Keratinocyte (primary cell): ENCODE measurements around the gene TGFBI. TPM values are rescaled to one million over a fixed set of nuclear protein-coding genes. Genes with fewer than 3 reads are reported as not detected.

Source experiments
- DNase-seq: peaks from one replicate; pipeline ENCODE4 v3.0.0-alpha.2; 2011; ENCODE audit warnings: low read depth, missing footprints, low spot score
- FAIRE-seq: peaks from 2 replicates; lab custom pipeline; 2011; peaks lifted over from hg19 to GRCh38; lab: Jason Lieb, UNC
- H2AFZ ChIP-seq: 2 replicates; pipeline ENCODE4 v1.6.0; 2012; ENCODE audit warnings: low read length, control low read depth, inconsistent platforms; ENCODE audit not compliant: control insufficient read depth
- H3K27ac ChIP-seq: 2 replicates; pipeline ENCODE4 v1.5.1; 2011; ENCODE audit warnings: low read length; ENCODE audit not compliant: control insufficient read depth, insufficient read depth
- H3K27me3 ChIP-seq: 3 replicates; pipeline ENCODE4 v1.6.0; 2011; ENCODE audit warnings: low read length; ENCODE audit not compliant: control insufficient read depth, insufficient read depth; ENCODE audit errors: extremely low read depth
- H3K36me3 ChIP-seq, 2 experiments: 2 replicates in 1 of 2; 3 replicates in 1 of 2; pipeline ENCODE4 v1.5.1; 2011; ENCODE audit warnings: low read length in 2 of 2, mild to moderate bottlenecking in 1 of 2; ENCODE audit not compliant: control insufficient read depth in 2 of 2, insufficient read depth in 2 of 2; ENCODE audit errors: extremely low read depth in 1 of 2
- H3K4me1 ChIP-seq: 3 replicates; pipeline ENCODE4 v1.5.1; 2011; ENCODE audit warnings: low read length; ENCODE audit not compliant: control insufficient read depth, insufficient read depth; ENCODE audit errors: extremely low read depth
- H3K4me2 ChIP-seq: 3 replicates; pipeline ENCODE4 v1.6.0; 2011; ENCODE audit warnings: low read depth, low read length; ENCODE audit not compliant: control insufficient read depth, insufficient read depth; ENCODE audit errors: extremely low read depth
- H3K4me3 ChIP-seq, 3 experiments: fragments of 200-600 bp in 1 of 3; sonication (generic) in 1 of 3; 2 replicates in 2 of 3; 3 replicates in 1 of 3; pipeline ENCODE4 v1.5.1; 2011 to 2016; ENCODE audit warnings: low read length in 3 of 3, mild to moderate bottlenecking in 3 of 3, control low read depth in 2 of 3, inconsistent platforms in 1 of 3, low read depth in 1 of 3, mixed read lengths in 1 of 3, mixed run types in 1 of 3, moderate library complexity in 1 of 3; ENCODE audit not compliant: control insufficient read depth in 2 of 3, insufficient read depth in 2 of 3; ENCODE audit errors: extremely low read depth in 1 of 3
- H3K79me2 ChIP-seq: 2 replicates; pipeline ENCODE4 v1.6.0; 2012; ENCODE audit warnings: low read length; ENCODE audit not compliant: control insufficient read depth, insufficient read depth
- H3K9ac ChIP-seq: 3 replicates; pipeline ENCODE4 v1.6.0; 2011; ENCODE audit warnings: low read length; ENCODE audit not compliant: control insufficient read depth, insufficient read depth; ENCODE audit errors: extremely low read depth
- H3K9me1 ChIP-seq: 3 replicates; pipeline ENCODE4 v1.6.0; 2011; ENCODE audit warnings: low read length; ENCODE audit not compliant: control insufficient read depth, insufficient read depth; ENCODE audit errors: extremely low read depth
- H3K9me3 ChIP-seq: 2 replicates; pipeline ENCODE4 v1.5.1; 2012; ENCODE audit warnings: low read depth, low read length; ENCODE audit not compliant: control insufficient read depth
- H4K20me1 ChIP-seq: 3 replicates; pipeline ENCODE4 v1.6.0; 2011; ENCODE audit warnings: low read length; ENCODE audit not compliant: control insufficient read depth, insufficient read depth; ENCODE audit errors: extremely low read depth
- EZH2 ChIP-seq: IDR thresholded peaks from one replicate; pipeline ENCODE4 v1.6.1; 2012; ENCODE audit warnings: inconsistent platforms, mild to moderate bottlenecking, low read length, moderate library complexity
- dilution Hi-C: fragments of 300-500 bp; cut with MboI; formaldehyde crosslinking; loops from one replicate; pipeline ENCODE4 v1.7.0; 2020; ENCODE audit warnings: low sequenced_read_pairs; ENCODE audit not compliant: extremely low pct_ligation_motif_present
- polyA plus RNA-seq, 5 experiments: library from polyadenylated mRNA; depleted of rRNA in 3 of 5; stranded (reverse) in 3 of 5; stranded (forward) in 1 of 5; unstranded in 1 of 5; fragments of >200 nt; gene quantifications; 1 replicate in 1 of 5; 2 replicates in 3 of 5; 3 replicates in 1 of 5; pipeline versions ENCODE4 v1.2.1 to v1.2.3, GENCODE V29; 2011 to 2012; ENCODE audit warnings: missing spikeins in 2 of 5, low read depth in 1 of 5, low replicate concordance in 1 of 5
- TF ChIP-seq, protein P1 (sequence below), 3 experiments: IDR thresholded peaks in 1 of 3; conservative IDR thresholded peaks in 1 of 3; optimal IDR thresholded peaks in 1 of 3; 2 replicates in 2 of 3; 3 replicates in 1 of 3; pipeline versions ENCODE3 to v1.5.1; 2011; ENCODE audit warnings: low read length in 3 of 3, mild to moderate bottlenecking in 3 of 3, moderate library complexity in 2 of 3, control low read depth in 1 of 3, inconsistent platforms in 1 of 3; ENCODE audit not compliant: insufficient read depth in 2 of 3; ENCODE audit errors: extremely low read depth in 1 of 3

The TGFBI gene
- polyA plus RNA-seq, 1 donor (not counting 4 experiments of a cell fraction or from before 2014, with no cell fraction given), result 270 TPM

DNA sequence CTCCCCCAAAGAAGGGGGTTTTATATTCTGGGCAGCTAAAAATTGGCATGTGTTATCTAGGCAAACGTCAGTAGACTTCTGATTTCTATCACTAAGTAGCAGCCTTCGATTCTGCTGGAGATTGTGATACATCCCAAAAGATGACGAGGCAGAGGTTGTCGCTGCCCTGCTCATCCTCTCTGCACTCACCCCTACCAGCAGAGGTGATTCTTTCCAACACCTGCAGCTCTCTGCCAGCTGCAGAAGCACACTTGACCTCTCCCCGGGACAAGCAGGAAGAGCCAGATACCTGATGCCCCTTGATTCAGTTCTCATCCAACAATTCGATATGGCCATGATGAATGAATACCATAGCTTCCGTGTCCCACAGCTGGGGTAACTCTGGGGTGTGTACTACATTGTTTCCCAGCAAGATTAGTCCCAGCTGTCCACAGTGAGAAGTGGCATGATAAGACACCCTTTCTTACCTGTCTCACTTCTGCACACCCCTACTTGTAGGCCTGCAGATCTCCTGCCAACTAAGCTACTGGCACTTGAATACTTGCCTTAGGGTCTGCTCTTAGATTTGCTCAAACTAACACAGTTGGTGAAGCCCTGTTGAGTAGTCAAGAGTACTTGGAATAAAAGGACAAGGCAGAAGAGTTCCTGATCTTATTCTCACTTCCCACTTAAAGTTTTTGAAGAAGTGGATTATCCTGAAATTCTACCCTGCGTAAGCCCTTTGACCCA is 66.3 kb downstream of the TGFBI start:
- Histone ChIP-seq H3K9ac (no peak overlapping the region), H3K27me3 (no peaks in the 10 kb centered on the region), H4K20me1 (no peaks in the 10 kb centered on the region), H3K4me3 (no peak overlapping the region), H3K36me3 (no peaks in the 10 kb centered on the region), H3K27ac (no peak overlapping the region), H3K9me3 (no peaks in the 10 kb centered on the region), H2AFZ (no peak overlapping the region), H3K79me2 (no peaks in the 10 kb centered on the region), H3K4me1 (no peaks in the 10 kb centered on the region), H3K4me2 (no peak overlapping the region), H3K9me1 (no peaks in the 10 kb centered on the region)
- TF ChIP-seq, protein P1, sequence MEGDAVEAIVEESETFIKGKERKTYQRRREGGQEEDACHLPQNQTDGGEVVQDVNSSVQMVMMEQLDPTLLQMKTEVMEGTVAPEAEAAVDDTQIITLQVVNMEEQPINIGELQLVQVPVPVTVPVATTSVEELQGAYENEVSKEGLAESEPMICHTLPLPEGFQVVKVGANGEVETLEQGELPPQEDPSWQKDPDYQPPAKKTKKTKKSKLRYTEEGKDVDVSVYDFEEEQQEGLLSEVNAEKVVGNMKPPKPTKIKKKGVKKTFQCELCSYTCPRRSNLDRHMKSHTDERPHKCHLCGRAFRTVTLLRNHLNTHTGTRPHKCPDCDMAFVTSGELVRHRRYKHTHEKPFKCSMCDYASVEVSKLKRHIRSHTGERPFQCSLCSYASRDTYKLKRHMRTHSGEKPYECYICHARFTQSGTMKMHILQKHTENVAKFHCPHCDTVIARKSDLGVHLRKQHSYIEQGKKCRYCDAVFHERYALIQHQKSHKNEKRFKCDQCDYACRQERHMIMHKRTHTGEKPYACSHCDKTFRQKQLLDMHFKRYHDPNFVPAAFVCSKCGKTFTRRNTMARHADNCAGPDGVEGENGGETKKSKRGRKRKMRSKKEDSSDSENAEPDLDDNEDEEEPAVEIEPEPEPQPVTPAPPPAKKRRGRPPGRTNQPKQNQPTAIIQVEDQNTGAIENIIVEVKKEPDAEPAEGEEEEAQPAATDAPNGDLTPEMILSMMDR (optimal IDR thresholded peaks at IDR 0.05 in 1 of 3, IDR thresholded peaks at IDR 0.05 in 1 of 3, conservative IDR thresholded peaks at IDR 0.05 in 1 of 3; ENCODE audit: extremely low read depth in 1 of 3, insufficient read depth in 2 of 3, low read length in 3 of 3), result no peak
- TF ChIP-seq EZH2, result no peak
- no peak for FAIRE-seq
- DNase-seq, result no peak
- dilution Hi-C loops, result no loop called here

DNA sequence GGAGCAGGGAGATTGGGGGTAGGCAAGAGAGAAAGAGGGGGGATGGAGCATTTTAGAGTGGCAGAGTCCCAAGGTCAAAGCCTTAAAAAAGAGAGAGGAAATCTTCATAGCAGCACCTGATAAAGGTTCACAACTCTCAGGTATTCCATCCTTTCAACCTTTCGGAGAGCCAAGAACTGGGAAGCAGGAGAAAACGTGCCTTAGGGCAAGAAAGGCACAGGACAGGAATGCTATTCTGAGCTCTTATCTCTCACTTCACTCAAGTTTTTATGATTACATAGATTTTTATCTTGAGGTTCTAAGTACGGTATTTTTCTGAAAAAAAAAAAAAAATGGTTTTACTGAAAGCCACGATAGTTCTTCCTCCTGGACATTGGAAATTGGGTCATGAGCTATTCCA is 69.4 kb downstream of the TGFBI start:
- dilution Hi-C loops, result no loop called here
- Histone ChIP-seq H3K9ac (no peak overlapping the region), H3K4me2 (no peak overlapping the region), H3K9me1 (no peaks in the 10 kb centered on the region), H4K20me1 (no peaks in the 10 kb centered on the region), H3K27me3 (no peaks in the 10 kb centered on the region), H3K27ac (no peak overlapping the region), H2AFZ (no peak overlapping the region), H3K79me2 (no peaks in the 10 kb centered on the region), H3K4me1 (no peaks in the 10 kb centered on the region), H3K9me3 (no peaks in the 10 kb centered on the region), H3K36me3 (no peaks in the 10 kb centered on the region), H3K4me3 (no peak overlapping the region)
- no peak for TF ChIP-seq EZH2
- TF ChIP-seq, protein P1 (optimal IDR thresholded peaks at IDR 0.05 in 1 of 3, IDR thresholded peaks at IDR 0.05 in 1 of 3, conservative IDR thresholded peaks at IDR 0.05 in 1 of 3; ENCODE audit: extremely low read depth in 1 of 3, insufficient read depth in 2 of 3, low read length in 3 of 3), result no peak
- no peak for DNase-seq
- no peak for FAIRE-seq
